KMS-11 (cell line): Measurements from ENCODE around the gene TMEM132C.

ENCODE experiments used
- H2AFZ ChIP-seq: fragments of 200-600 bp; sonication (generic); 2 replicates; pipeline ENCODE4 v1.6.1; 2016; ENCODE audit warnings: antibody characterized with exemption, mixed run types, low read depth
- H3K27ac ChIP-seq: fragments of 200-600 bp; sonication (generic); 2 replicates; pipeline ENCODE4 v1.6.1; 2016; ENCODE audit warnings: mild to moderate bottlenecking, mixed run types
- H3K27me3 ChIP-seq: fragments of 200-600 bp; sonication (generic); 2 replicates; pipeline ENCODE4 v1.6.1; 2017; ENCODE audit warnings: mild to moderate bottlenecking, low read depth, mixed run types, moderate library complexity; ENCODE audit not compliant: insufficient read depth
- H3K36me3 ChIP-seq: fragments of 200-600 bp; sonication (generic); 2 replicates; pipeline ENCODE4 v1.6.1; 2017; ENCODE audit warnings: mild to moderate bottlenecking, mixed run types; ENCODE audit not compliant: insufficient read depth
- H3K4me1 ChIP-seq: fragments of 200-600 bp; sonication (generic); 2 replicates; pipeline ENCODE4 v1.6.1; 2016; ENCODE audit warnings: mild to moderate bottlenecking, low read depth, mixed run types; ENCODE audit not compliant: poor library complexity, severe bottlenecking
- H3K4me2 ChIP-seq: fragments of 200-600 bp; sonication (generic); 2 replicates; pipeline ENCODE4 v1.7.0; 2016; ENCODE audit warnings: mild to moderate bottlenecking, mixed run types
- H3K4me3 ChIP-seq: fragments of 200-600 bp; sonication (generic); IDR thresholded peaks from 2 replicates; pipeline ENCODE4 v1.6.1; 2017; ENCODE audit warnings: low read depth, low read length, mixed read lengths; ENCODE audit not compliant: insufficient read depth
- H3K79me2 ChIP-seq: fragments of 200-600 bp; sonication (generic); 2 replicates; pipeline ENCODE4 v1.6.1; 2016; ENCODE audit warnings: low read depth, mixed run types; ENCODE audit not compliant: insufficient read depth
- H3K9ac ChIP-seq: fragments of 200-600 bp; sonication (generic); 2 replicates; pipeline ENCODE4 v1.6.1; 2016; ENCODE audit warnings: mild to moderate bottlenecking, mixed run types
- H4K20me1 ChIP-seq: fragments of 200-600 bp; sonication (generic); 2 replicates; pipeline ENCODE4 v1.6.1; 2016; ENCODE audit warnings: mild to moderate bottlenecking, mixed run types; ENCODE audit not compliant: insufficient read depth
- CTCF ChIP-seq: fragments of 200-600 bp; sonication (generic); conservative IDR thresholded peaks from 2 replicates; pipeline ENCODE4 v1.6.1; 2017; ENCODE audit warnings: low read depth, mild to moderate bottlenecking, antibody characterized with exemption, low read length, moderate library complexity, mixed read lengths

The TMEM132C gene

DNA sequence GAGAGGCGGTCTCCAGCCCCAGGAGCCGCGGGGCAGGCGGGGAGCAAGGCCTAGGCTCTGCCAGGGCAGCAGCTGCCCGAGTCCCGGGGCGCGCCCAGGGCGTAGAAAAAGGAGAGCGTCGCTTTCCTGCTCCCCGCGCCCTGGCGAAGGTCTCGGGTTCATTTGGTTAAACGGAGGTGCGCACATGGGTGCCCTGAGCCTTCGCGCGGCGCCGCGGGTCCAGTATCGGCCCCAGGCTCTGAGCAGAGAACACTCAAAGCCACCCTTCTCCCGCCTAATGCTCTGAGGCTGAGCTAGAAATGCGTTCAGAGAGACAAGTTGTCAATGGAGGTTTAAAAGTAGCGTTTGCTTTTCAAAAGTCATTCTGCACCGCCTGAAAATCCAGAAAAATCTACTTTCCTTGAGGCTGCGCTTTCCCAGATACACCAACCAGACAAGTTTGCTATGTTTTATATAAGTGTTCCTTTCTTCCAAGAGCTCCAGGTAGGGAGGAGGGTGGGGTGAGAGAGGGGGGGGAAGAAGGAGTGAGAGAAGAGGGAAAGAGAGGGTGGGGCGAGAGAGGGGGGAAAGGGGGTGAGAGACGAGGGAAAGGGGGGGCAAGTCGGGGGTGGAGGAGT lies 1.5 kb downstream of the TMEM132C start:
- Histone ChIP-seq H4K20me1 (no peaks in the 10 kb centered on the region), H3K79me2 (no peaks in the 10 kb centered on the region), H3K4me1 (no peaks in the 10 kb centered on the region), H3K27ac (no peak overlapping the region), H3K4me3 (no peak overlapping the region), H3K9ac (no peak overlapping the region), H2AFZ (no peak overlapping the region), H3K4me2 (no peak overlapping the region), H3K36me3 (no peaks in the 10 kb centered on the region), H3K27me3 (no peaks in the 10 kb centered on the region)
- no peak for TF ChIP-seq CTCF

DNA sequence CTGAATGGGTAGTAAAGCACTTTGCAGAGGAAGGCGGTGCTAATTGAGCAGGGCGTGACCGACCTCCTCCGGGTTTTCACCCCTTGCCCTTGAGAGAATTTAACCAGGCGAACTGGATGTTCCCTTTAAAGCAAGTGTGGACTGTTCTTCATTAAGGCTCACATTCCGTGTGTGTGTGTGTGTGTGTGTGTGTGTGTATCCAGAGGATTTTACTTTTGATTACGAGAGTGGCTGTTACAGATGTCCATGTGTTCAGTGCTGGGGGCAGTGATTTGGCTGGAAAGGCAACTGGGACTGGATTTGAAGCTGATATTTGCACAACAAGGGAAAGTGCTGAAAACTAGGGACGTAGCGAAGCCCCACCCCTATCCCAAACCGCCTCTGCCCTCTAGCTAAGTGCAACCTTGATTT lies 2.2 kb downstream of the TMEM132C start:
- no peaks in the 10 kb centered on the region for H4K20me1 ChIP-seq
- no peak overlapping the region for H3K4me3 ChIP-seq
- no peak overlapping the region for H3K27ac ChIP-seq
- H3K27me3 ChIP-seq: no peaks in the 10 kb centered on the region
- H2AFZ ChIP-seq: no peak overlapping the region
- H3K4me2 ChIP-seq: no peak overlapping the region
- no peak for TF ChIP-seq CTCF
- H3K79me2 ChIP-seq: no peaks in the 10 kb centered on the region
- no peaks in the 10 kb centered on the region for H3K36me3 ChIP-seq
- H3K4me1 ChIP-seq: no peaks in the 10 kb centered on the region
- no peak overlapping the region for H3K9ac ChIP-seq

DNA sequence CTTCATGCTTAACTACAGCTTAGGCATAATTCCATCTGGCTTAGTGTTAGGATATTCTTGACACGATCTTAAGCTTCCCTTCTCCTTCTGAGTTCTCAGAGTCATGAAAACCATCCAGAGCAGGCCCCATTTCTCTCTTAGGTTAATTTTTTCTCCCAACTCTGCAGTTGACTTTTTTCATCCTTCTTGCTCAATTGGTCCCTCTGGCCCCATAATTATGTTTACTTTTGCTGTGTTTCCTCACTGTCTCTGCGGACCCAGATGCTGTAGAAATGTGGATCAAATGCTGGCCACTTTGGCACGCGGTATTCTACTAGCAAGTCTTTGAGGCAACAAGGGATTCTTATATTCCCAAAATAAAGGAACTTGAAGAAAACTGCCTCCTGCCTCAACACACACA lies 9.5 kb downstream of the TMEM132C start:
- no peaks in the 10 kb centered on the region for H3K27me3 ChIP-seq
- H3K9ac ChIP-seq: no peak overlapping the region
- no peaks in the 10 kb centered on the region for H3K79me2 ChIP-seq
- no peaks in the 10 kb centered on the region for H3K36me3 ChIP-seq
- no peak overlapping the region for H3K4me3 ChIP-seq
- H3K4me2 ChIP-seq: no peak overlapping the region
- no peaks in the 10 kb centered on the region for H3K4me1 ChIP-seq
- no peaks in the 10 kb centered on the region for H4K20me1 ChIP-seq
- H2AFZ ChIP-seq: no peak overlapping the region
- H3K27ac ChIP-seq: no peak overlapping the region
- TF ChIP-seq CTCF: no peak

GRCh38 chr12:128286970-128287369 lies 20.0 kb downstream of the TMEM132C start:
- no peaks in the 10 kb centered on the region for H3K27me3 ChIP-seq
- H4K20me1 ChIP-seq: no peaks in the 10 kb centered on the region
- H3K9ac ChIP-seq: no peak overlapping the region
- H2AFZ ChIP-seq: no peak overlapping the region
- no peaks in the 10 kb centered on the region for H3K4me1 ChIP-seq
- no peak overlapping the region for H3K4me3 ChIP-seq
- no peak overlapping the region for H3K4me2 ChIP-seq
- no peak for TF ChIP-seq CTCF
- H3K27ac ChIP-seq: no peak overlapping the region
- no peaks in the 10 kb centered on the region for H3K79me2 ChIP-seq
- no peaks in the 10 kb centered on the region for H3K36me3 ChIP-seq
